G401 (cell line): Measurements from ENCODE around the gene IQCE. TPM values are rescaled to one million over a fixed set of nuclear protein-coding genes. Genes with fewer than 3 reads are reported as not detected.

ENCODE experiments used
- DNase-seq: peaks from one replicate; pipeline ENCODE4 v3.0.0-alpha.2; 2015; ENCODE audit warnings: low spot score
- in situ Hi-C: cut with HindIII; loops from 2 replicates; pipeline ENCODE4 v1.10.0; 2016; ENCODE audit warnings: low sequenced_read_pairs, mixed read lengths
- total RNA-seq: library from RNA; depleted of rRNA; stranded (reverse); fragments of >200 nt; shearing (Covaris generic); gene quantifications from 2 replicates; pipeline ENCODE4 v1.2.3, GENCODE V29; 2014

IQCE gene
- total RNA-seq, 1 experiment from 2014 or later = 21.6 TPM

- in situ Hi-C loops = no loop called here
Observed at GRCh38 chr7:2569421-2569820, 10.6 kb downstream of the IQCE start.

DNA sequence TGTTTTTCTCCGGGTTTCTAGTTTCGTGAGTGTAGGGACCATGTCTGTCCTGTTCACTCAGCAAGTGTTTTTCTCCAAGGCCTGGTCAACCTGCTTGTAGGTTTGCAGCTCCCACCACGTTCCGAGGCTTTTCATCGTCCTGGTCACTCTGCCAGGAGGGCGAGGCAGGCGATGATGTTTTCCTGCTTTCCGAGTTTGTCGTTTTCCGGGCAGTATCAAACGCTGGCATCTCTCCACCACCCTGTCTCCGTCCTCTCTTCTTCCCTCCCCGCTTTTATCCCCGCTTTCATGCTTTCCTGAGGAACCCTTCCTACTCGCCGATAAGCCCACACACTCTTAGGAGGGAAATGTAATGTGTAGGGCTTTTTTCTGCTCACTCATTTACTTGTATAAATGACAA is 11.2 kb downstream of the IQCE start:
- in situ Hi-C loops = no loop called here
- no peak for DNase-seq

More at GRCh38 chr7:2569421-2569820, 10.6 kb downstream of the IQCE start:
- DNase-seq = no peak

- no peak for DNase-seq
- in situ Hi-C loops = no loop called here
Observed at GRCh38 chr7:2571409-2571808, 12.6 kb downstream of the IQCE start.

GRCh38 chr7:2572101-2572842 is 13.5 kb downstream of the IQCE start:
- in situ Hi-C loops = no loop called here
- DNase-seq = no peak

DNA sequence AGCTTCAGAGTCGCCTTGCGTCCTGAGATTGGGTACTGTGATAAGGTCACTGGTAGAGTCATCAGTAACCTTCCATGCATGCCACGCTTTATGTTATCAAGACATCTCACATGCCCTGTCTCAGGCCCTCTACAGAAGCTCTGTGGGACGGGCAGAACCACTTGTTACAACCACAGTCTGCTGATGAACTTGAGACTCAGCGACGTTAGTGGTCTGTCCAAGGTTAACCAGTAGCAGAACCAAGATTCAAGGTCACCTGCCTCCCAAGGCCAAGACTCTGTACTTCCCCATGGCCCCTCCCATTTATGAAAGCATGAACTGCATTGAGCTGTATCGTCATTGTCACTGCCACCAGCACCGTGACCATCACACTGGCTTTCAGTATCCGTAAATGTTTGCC is 15.0 kb downstream of the IQCE start:
- in situ Hi-C loops = no loop called here
- DNase-seq = no peak

DNA sequence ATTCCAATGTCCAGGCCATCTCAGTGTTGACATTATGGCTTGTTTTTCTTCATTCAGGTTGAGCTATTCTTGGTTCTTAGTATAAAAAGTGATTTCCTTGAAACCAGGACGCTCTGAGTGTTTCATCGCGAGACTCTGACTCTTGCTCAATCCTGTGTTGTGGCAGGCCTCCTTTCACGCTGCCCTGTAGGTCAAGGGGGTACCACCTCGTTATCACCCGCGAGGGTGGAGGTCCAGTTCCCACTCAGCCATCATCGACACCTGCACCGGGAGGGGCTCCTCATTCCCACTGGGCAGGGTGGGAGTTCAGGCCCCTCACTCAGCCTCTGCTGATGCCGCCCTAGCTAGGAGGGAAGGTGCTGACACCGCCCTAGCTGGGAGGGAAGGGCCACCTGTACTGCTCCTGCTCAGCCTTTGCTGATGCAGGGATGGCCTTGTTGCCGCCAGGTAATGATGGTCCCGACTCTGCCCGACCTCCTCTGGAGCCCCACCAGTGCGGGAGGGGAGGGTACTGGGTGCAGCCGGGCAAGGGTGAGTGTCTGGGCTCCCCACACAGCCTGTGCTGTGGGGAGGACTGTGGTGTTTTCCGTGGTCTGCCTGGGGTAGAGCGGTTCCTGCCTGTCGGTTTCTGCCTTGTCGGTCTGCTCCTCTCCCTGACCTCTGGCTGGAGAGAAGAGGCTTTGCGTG is 16.4 kb downstream of the IQCE start:
- in situ Hi-C loops = no loop called here
- DNase-seq = no peak

GRCh38 chr7:2575733-2576340 is 17.1 kb downstream of the IQCE start:
- no peak for DNase-seq
- in situ Hi-C loops = no loop called here

DNA sequence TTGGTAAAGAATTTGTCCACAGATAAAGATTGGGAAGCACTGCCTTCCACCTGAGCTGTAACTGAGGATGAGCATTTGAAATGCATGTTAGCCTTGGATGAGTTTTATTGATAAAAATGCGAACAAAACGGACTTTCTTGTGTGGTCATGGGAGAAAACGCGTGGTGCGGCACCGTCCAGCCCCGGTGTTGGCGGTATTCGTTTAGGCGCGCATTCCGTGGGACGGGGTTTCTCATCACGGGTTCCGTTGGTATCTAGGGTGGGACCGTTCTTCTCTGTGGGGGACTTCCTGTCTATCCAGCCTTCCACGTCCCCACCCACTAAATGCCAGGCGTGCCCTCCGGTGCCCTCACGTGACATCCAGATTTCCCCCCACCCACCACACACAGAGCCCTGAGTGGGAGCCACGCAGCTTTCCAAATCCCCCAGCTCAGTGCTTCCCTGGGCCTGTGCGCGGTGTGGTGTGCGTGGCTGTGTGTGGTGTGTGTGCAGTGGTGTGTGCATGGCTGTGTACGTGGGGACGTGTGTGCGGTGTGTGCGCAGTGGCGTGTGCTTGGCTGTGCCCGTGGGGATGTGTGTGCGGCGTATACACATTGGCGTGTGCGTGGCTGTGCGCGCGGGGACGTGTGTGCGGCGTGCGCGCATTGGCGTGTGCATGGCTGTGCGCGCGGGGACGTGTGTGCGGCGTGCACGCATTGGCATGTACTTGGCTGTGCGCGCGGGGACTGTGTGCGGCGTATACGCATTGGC is 18.1 kb downstream of the IQCE start:
- in situ Hi-C loops = no loop called here
- DNase-seq = no peak

GRCh38 chr7:2577914-2578680 is 19.3 kb downstream of the IQCE start:
- no peak for DNase-seq
- in situ Hi-C loops = no loop called here

DNA sequence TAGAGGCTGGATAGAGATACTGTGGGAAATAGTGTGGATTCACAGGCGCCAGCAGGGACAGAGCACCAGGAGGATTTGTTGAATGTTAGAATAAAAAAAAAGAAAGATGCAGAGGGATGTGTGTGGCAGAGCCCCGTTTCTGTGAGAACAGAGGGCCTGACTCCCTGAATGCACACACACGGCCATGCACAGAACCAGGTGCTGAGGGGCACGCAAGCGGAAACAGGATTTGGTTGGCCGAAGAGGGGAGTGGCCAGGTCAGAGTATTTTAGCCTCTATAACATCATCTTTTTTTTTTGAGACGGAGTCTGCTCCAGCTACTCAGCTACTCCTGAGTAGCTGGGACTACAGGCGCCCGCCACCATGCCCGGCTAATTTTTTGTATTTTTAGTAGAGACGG is 21.9 kb downstream of the IQCE start:
- in situ Hi-C loops = no loop called here
- no peak for DNase-seq

GRCh38 chr7:2582006-2582735 is 23.4 kb downstream of the IQCE start:
- no peak for DNase-seq
- in situ Hi-C loops = no loop called here

DNA sequence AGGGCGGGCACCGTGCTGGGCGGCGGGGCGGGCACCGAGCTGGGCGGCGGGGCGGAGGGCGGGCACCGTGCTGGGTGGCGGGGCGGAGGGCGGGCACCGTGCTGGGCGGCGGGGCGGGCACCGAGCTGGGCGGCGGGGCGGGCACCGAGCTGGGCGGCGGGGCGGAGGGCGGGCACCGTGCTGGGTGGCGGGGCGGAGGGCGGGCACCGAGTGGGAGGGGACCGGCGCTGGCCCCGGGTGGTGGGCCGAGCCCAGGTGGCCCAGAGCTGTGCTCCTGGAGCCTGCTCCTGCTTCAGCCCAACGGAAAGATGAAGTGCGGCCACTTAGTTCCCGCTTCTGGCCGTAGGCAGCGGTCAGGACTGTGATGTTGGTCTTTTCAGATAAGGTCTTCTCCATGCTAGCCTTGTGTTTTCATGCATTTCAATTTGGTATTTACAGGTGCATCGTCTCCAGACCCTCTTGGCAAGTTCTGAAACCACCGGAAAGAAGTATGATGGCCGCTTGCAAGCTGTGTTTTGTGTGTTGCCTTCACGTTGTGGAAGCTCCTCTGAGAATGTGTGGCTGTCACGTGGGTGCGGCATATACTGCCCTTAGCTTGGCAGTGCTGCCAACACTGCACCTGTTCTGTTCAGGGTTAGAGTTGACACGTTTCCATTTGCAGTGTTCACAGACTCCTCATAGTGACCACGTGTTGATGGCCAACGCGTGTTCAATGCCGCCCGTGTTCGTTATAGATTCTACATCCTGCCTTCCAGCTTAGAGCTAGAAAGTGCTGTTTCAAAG is 25.2 kb downstream of the IQCE start:
- no peak for DNase-seq

GRCh38 chr7:2585446-2585845 is 26.7 kb downstream of the IQCE start:
- no peak for DNase-seq
- in situ Hi-C loops = no loop called here

More for the DNA sequence above, 25.2 kb downstream of the IQCE start:
- in situ Hi-C loops = no loop called here

GRCh38 chr7:2586326-2587020 is 27.7 kb downstream of the IQCE start:
- no peak for DNase-seq
- in situ Hi-C loops = no loop called here

- no peak for DNase-seq
- in situ Hi-C loops = no loop called here
Observed at GRCh38 chr7:2587134-2587533, 28.4 kb downstream of the IQCE start.

- in situ Hi-C loops = no loop called here
Observed at GRCh38 chr7:2587778-2588177, 29.0 kb downstream of the IQCE start.

GRCh38 chr7:2589341-2589740 is 30.6 kb downstream of the IQCE start:
- in situ Hi-C loops = no loop called here
- no peak for DNase-seq

More at GRCh38 chr7:2587778-2588177, 29.0 kb downstream of the IQCE start:
- DNase-seq = no peak
